T-helper 17 cell (primary cell): ENCODE measurements around the gene PKP3. TPM values are rescaled to one million over a fixed set of nuclear protein-coding genes. Genes with fewer than 3 reads are reported as not detected.

Source experiments
- ATAC-seq: fragments of 150-1000 bp; cut with Tn5 transposase; 2 replicates; pipeline ENCODE4 v1.10.0; 2021; ENCODE audit warnings: mild to moderate bottlenecking, moderate library complexity
- DNase-seq, 3 donors: peaks; one replicate each; pipeline versions ENCODE4 v3.0.0 to v3.0.0-alpha.2; 2020 to 2021
- H3K9me3 ChIP-seq: one replicate; pipeline ENCODE4 v1.7.0; 2013; ENCODE audit warnings: low read length, mild to moderate bottlenecking; ENCODE audit not compliant: control insufficient read depth, poor library complexity, severe bottlenecking
- H3K27ac Mint-ChIP-seq: one replicate; pipeline ENCODE4 v1.8.0; 2022; ENCODE audit warnings: mild to moderate bottlenecking, moderate library complexity, mixed read lengths
- H3K27me3 Mint-ChIP-seq: one replicate; pipeline ENCODE4 v1.8.0; 2022; ENCODE audit warnings: mixed read lengths
- H3K36me3 Mint-ChIP-seq: one replicate; pipeline ENCODE4 v1.8.0; 2022; ENCODE audit warnings: low read depth, mixed read lengths
- H3K4me1 Mint-ChIP-seq: one replicate; pipeline ENCODE4 v1.8.0; 2022; ENCODE audit warnings: mild to moderate bottlenecking, mixed read lengths
- H3K4me3 Mint-ChIP-seq: one replicate; pipeline ENCODE4 v1.8.0; 2022; ENCODE audit warnings: mild to moderate bottlenecking, moderate library complexity, mixed read lengths
- total RNA-seq, 4 donors: library from RNA in 2 of 4; stranded (reverse) in 2 of 4; gene quantifications; one replicate each; pipeline ENCODE4 v1.2.3 and lab custom pipeline; 2022 to 2026

The PKP3 gene
- total RNA-seq, 2 donors from 2014 or later, result not detected

DNA sequence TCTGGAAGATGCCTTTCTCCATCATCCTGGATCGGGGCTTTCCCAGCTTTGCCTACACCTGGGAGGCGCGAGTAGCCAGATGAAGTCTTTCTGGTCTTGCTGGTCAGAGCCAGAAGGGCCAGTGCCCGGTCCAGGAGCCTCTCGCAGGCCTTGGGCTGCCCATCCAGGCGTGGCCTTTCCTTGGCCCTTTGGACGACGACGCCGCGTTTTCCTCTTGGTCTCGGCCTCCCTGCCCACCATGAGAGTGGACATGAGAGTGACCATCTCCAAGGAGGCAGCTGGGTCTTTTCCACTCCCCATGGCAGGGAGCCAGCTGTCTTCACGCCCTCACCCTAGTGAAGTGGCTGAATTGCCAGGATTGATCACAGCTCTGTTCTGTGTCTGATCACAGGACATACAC, 59.6 kb downstream of the PKP3 start:
- DNase-seq (no peak), ATAC-seq (no peak)
- no peaks in the 10 kb centered on the region for H3K9me3 ChIP-seq
- Mint-ChIP-seq H3K27ac (peak overlapping the region; percentile 97), H3K27me3 (no peaks in the 10 kb centered on the region), H3K36me3 (peaks cover 2% of the 10 kb centered on the region), H3K4me3 (no peak overlapping the region), H3K4me1 (peaks cover 38% of the 10 kb centered on the region)

GRCh38 chr11:454043-454442, 60.0 kb downstream of the PKP3 start:
- ATAC-seq (no peak), DNase-seq (no peak)
- Mint-ChIP-seq H3K4me1 (peaks cover 36% of the 10 kb centered on the region), H3K4me3 (no peak overlapping the region), H3K27ac (peak overlapping the region; percentile 97), H3K27me3 (no peaks in the 10 kb centered on the region), H3K36me3 (peaks cover 2% of the 10 kb centered on the region)
- H3K9me3 ChIP-seq, result no peaks in the 10 kb centered on the region

Other genes starting within 250 kb of the PKP3 start
- not detected for gene SCGB1C1, start 201.1 kb upstream of the PKP3 start, total RNA-seq
- 10 to 100 TPM; 42.2 to 48.9 TPM for gene BET1L, start 186.8 kb upstream of the PKP3 start, total RNA-seq
- gene RIC8A, start 186.5 kb upstream of the PKP3 start, total RNA-seq, result 10 to 100 TPM; 69.2 to 76.0 TPM
- 10 to 100 TPM; 17.1 to 17.5 TPM for gene SIRT3, start 157.9 kb upstream of the PKP3 start, total RNA-seq
- 10 to 100 TPM; 60.6 to 63.6 TPM for gene PSMD13, start 157.2 kb upstream of the PKP3 start, total RNA-seq
- gene NLRP6, start 115.8 kb upstream of the PKP3 start, total RNA-seq, result 1 to 10 TPM; 3.5 to 4.3 TPM
- gene PGGHG, start 105.1 kb upstream of the PKP3 start, total RNA-seq, result 100 to 1,000 TPM; 317 to 350 TPM
- not detected for gene IFITM5, start 94.7 kb upstream of the PKP3 start, total RNA-seq
- gene IFITM2, start 86.4 kb upstream of the PKP3 start, total RNA-seq, result 100 to 1,000 TPM; 550 to 570 TPM
- gene IFITM1, start 80.2 kb upstream of the PKP3 start, total RNA-seq, result 100 to 1,000 TPM; 344 to 363 TPM
- gene IFITM3, start 73.3 kb upstream of the PKP3 start, total RNA-seq, result 10 to 100 TPM in 1 of 2 donors, 1 to 10 TPM in 1; 2.5 to 25.2 TPM
- 1 to 10 TPM; 6.0 to 8.6 TPM for gene B4GALNT4, start 24.7 kb upstream of the PKP3 start, total RNA-seq
- gene SIGIRR, start 20.8 kb downstream of the PKP3 start, total RNA-seq, result 100 to 1,000 TPM; 353 to 409 TPM
- 100 to 1,000 TPM; 131 to 165 TPM for gene ANO9, start 47.8 kb downstream of the PKP3 start, total RNA-seq
- 10 to 100 TPM; 21.8 to 24.5 TPM for gene PTDSS2, start 56.1 kb downstream of the PKP3 start, total RNA-seq
- 100 to 1,000 TPM; 108 to 127 TPM for gene RNH1, start 113.0 kb downstream of the PKP3 start, total RNA-seq
- 10 to 100 TPM; 31.4 TPM for gene HRAS, start 141.4 kb downstream of the PKP3 start, total RNA-seq
- gene LRRC56, start 143.3 kb downstream of the PKP3 start, total RNA-seq, result 1 to 10 TPM; 5.7 to 5.8 TPM
- gene LMNTD2, start 166.5 kb downstream of the PKP3 start, total RNA-seq, result 1 to 10 TPM; 3.8 to 6.0 TPM
- 10 to 100 TPM; 24.6 to 29.4 TPM for gene RASSF7, start 166.8 kb downstream of the PKP3 start, total RNA-seq
- 10 to 100 TPM; 36.7 to 44.8 TPM for gene PHRF1, start 182.3 kb downstream of the PKP3 start, total RNA-seq
- 10 to 100 TPM; 40.3 to 44.0 TPM for gene IRF7, start 221.7 kb downstream of the PKP3 start, total RNA-seq
- not detected for gene CDHR5, start 230.7 kb downstream of the PKP3 start, total RNA-seq
- gene SCT, start 233.0 kb downstream of the PKP3 start, total RNA-seq, result not detected
- gene DRD4, start 243.1 kb downstream of the PKP3 start, total RNA-seq, result under 1 TPM; 0.40 to 0.89 TPM